GM21381 (cell line): Measurements from ENCODE around the gene BCAS3.

ENCODE experiments used
- ATAC-seq: cut with Tn5 transposase; IDR thresholded peaks from one replicate; pipeline ENCODE4 v1.9.1; 2021; ENCODE audit warnings: mild to moderate bottlenecking, moderate library complexity; ENCODE audit not compliant: unreplicated experiment

The BCAS3 gene

DNA sequence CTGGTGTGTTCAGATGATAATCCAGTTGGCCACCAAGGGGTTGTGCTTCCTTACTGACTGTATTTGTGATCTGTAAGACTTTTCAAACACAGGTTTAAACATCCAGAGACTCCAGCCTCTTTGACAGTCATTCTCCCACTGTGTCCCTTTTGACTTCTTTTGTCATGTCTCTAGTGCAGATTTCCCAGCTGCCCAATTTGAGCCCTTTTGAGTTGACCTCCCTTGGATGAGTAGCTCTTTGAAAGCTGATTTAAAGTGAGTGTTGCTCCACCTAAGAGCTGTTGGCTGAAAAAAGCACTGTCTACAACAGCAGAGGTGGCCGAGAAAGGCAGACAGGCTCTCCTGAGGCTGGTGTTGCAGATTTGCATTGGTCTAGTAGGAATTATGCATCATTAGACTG lies 533.6 kb downstream of the BCAS3 start:
- ATAC-seq: no peak

- no peak for ATAC-seq
Observed at GRCh38 chr17:61212655-61213054, 535.0 kb downstream of the BCAS3 start.

GRCh38 chr17:61214753-61215152 lies 537.1 kb downstream of the BCAS3 start:
- ATAC-seq: no peak

- ATAC-seq: no peak
Observed at GRCh38 chr17:61216066-61216465, 538.4 kb downstream of the BCAS3 start.

GRCh38 chr17:61217878-61218437 lies 540.3 kb downstream of the BCAS3 start:
- no peak for ATAC-seq

- no peak for ATAC-seq
Observed at GRCh38 chr17:61218438-61218837, 540.8 kb downstream of the BCAS3 start.

GRCh38 chr17:61219460-61219859 lies 541.8 kb downstream of the BCAS3 start:
- ATAC-seq: no peak

DNA sequence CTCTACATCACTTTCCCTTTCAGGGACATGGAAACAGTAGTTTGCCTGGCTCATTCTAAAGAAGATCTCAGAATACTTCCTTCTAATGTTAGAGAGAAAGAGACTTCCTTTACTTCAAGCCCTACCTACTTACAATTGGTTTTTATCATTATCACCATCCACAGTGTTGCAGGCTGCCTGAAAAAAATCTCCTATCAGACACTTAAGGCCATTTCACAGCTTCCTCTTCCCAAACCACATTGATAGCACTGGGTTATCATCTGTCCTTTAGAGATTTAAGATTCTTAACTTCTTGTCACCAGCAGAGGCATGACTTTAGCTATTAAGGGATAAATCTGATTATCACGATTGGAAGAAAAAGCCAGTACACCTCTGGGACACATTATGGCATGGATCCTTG lies 543.5 kb downstream of the BCAS3 start:
- ATAC-seq: no peak

GRCh38 chr17:61221597-61222471 lies 544.2 kb downstream of the BCAS3 start:
- ATAC-seq: no peak

DNA sequence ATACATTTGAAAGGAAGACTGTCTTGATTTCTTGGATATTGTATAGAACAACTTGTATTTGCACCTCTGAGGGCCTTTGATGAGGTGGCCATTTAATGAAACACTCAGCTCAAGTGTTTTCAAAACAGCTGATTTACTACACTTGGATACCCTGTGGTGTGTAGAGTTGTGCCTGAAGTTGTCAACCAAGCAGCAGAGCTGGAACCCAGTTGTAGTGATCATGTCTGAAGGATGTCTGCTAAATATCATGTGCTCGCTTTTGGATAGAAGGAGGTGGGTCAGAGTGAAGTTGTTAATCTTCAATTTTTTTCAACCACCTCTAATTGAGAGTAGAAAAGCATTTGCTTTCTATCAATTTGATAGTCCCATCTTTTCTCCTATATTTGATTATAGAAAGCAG lies 546.1 kb downstream of the BCAS3 start:
- ATAC-seq: no peak

DNA sequence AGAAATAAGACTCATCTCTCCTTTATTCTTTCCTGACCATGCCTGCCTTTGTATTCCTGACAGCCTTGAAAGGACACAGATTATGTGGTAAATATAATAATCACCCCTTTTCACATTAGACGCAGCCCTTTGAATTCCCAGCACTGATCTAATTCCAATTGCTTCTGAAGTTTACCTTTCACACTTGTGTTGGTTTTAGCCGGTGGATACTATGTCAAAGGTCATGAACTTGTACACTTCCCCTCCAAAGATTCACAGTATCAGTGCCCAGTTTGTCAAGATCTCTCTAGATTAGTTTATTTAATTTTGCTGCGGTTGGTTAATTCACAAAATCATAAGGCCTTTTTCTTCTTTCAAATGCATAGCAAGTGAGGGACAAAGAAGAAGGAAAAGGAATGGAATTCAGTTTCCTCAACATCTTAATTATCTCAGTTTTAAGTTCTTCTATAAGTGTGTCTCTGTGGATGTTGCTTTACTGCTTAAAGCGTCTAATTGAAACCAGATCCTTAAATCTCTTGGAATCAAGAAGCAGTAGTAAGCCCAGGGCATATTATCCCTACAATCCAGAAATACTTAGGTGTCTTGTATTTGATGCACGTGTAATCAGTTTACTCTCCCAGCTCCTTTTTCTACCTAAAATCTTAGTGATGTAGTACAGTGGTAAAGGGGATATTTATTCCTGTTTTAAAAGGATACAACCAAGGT lies 547.7 kb downstream of the BCAS3 start:
- ATAC-seq: no peak

DNA sequence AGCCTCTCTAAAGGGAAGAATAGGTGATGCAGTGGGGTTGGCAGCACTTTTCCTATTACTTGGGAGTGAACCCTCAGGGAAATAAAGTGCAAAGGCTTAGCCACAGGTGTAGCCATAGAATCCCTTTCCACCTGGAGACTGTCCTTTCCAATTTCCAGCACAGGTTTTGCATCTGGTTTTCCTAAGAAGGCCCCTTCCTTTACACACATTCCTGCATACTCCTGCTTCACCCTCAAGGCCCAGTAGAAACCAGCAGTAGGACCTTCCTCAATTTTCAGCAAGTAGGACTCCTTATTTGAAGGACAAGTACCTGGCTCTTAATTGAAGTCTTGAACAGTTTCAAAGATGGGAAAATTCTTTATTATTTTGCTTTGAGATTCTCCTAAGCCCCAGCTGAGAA lies 550.2 kb downstream of the BCAS3 start:
- no peak for ATAC-seq

GRCh38 chr17:61230461-61230860 lies 552.8 kb downstream of the BCAS3 start:
- ATAC-seq: no peak

DNA sequence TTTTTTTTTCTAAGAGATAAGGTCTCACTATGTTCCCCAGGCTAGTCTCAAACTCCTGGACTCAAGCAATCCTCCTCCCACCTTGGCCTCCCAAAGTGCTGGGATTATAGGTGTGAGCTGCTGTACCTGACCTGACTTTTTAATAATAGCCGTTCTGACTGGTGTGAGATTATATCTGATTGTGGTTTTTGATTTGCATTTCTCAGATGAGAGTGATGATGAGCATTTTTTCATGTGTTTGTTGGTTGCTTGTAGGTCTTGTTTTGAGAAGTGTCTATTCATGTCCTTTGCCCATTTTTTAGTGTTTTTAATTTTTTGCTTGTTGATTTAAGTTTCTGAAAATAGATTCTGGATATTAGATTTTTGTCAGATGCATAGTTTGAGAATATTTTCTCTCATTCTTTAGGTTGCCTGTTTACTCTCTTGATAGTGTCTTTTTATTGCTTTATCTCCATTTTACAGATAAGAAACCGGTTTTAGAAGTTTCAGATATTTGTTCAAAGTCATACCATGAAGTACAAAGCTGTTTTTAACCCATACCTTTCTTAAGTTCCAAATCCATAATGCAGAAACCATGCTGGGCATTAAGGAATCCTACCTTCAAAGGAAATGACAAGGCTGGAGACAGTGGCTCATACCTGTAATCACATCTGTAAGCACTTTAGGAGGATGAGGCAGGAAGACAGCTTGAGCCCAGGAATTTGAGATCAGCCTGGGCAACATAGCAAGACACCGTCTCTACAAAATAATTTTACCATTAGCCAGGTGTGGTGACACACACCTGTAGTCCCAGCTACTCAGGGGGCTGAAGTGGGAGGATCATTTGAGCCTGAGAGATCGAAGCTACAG lies 553.5 kb downstream of the BCAS3 start:
- no peak for ATAC-seq

GRCh38 chr17:61232871-61233270 lies 555.2 kb downstream of the BCAS3 start:
- no peak for ATAC-seq

DNA sequence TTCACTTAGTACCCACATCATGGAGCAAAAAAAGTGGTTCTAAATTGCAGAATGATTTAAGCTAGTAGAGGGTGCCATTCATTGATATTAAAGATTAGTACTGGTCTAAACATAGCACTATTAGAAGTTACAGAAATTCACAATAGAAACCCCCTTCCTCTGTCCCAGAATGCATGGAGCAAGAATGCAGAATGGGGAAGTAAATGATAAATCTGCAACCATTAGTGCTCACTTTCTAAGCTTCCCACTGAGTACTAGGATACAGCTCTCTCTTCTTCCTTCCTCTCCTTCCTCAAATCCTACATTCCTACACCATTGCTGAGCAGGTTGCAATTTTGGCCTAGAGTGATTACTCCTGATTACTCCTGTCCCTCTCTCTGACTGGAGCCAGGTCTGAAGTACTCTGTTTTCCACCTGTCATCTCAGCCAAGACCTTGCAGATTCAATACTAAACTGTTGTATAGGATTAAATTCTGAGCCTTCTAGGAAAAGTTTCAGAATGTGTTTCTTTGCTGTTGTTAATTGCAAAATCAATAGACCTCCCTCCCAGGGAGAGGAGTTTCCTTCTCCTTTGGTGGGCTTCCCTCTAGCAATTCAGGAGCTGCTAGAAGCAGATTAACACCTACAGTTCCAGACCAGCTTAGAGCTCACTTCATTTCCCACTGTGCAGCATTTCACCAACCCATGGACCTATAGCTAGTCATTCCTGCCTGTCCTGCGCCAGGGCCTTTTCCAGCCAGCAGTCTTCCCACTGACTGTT lies 556.5 kb downstream of the BCAS3 start:
- no peak for ATAC-seq

GRCh38 chr17:61235001-61235826 lies 557.6 kb downstream of the BCAS3 start:
- no peak for ATAC-seq

GRCh38 chr17:61235827-61236197 lies 558.2 kb downstream of the BCAS3 start:
- no peak for ATAC-seq

- no peak for ATAC-seq
Observed at GRCh38 chr17:61237275-61237674, 559.6 kb downstream of the BCAS3 start.
